Choroid plexus epithelial cell (primary cell): Measurements from ENCODE around the gene AIRE.
A peak's percentile ranks its signal among the peaks of the same experiment; 100 is the strongest.

ENCODE experiments used
- DNase-seq: peaks from one replicate; pipeline ENCODE4 v3.0.0-alpha.2; 2010; ENCODE audit warnings: low read depth
- H3K4me3 ChIP-seq: 2 replicates; pipeline ENCODE4 v1.5.1; 2011; ENCODE audit warnings: low read depth, mild to moderate bottlenecking, control low read depth, low read length, moderate library complexity
- TF ChIP-seq, protein P1 (sequence below): conservative IDR thresholded peaks from 2 replicates; pipeline ENCODE4 v1.5.1; 2011; ENCODE audit warnings: low read depth, mild to moderate bottlenecking, control low read depth, inconsistent platforms, low read length, moderate library complexity

Gene AIRE

DNA sequence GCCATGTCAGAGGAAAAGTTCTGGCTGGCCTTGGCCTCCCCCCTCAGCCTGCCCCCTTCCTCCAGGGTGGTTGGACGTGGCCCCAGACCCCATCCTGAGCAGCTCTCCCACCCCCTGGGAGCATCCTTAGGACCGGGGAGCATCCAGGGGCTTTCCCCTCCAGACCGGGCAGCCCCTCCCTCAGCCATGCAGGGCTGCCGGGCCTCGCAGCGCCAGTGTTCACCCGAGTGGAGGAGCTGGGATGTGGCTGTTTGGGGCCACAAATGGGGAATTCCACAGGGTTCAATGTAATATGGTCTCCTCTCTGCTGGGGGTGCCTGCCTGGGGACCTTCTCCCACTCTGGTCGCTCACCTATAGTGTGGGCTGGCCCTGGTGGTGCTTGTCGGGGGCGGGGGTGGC is 10.0 kb downstream of the AIRE start:
- TF ChIP-seq, protein P1, sequence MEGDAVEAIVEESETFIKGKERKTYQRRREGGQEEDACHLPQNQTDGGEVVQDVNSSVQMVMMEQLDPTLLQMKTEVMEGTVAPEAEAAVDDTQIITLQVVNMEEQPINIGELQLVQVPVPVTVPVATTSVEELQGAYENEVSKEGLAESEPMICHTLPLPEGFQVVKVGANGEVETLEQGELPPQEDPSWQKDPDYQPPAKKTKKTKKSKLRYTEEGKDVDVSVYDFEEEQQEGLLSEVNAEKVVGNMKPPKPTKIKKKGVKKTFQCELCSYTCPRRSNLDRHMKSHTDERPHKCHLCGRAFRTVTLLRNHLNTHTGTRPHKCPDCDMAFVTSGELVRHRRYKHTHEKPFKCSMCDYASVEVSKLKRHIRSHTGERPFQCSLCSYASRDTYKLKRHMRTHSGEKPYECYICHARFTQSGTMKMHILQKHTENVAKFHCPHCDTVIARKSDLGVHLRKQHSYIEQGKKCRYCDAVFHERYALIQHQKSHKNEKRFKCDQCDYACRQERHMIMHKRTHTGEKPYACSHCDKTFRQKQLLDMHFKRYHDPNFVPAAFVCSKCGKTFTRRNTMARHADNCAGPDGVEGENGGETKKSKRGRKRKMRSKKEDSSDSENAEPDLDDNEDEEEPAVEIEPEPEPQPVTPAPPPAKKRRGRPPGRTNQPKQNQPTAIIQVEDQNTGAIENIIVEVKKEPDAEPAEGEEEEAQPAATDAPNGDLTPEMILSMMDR = no peak
- no peak for DNase-seq

DNA sequence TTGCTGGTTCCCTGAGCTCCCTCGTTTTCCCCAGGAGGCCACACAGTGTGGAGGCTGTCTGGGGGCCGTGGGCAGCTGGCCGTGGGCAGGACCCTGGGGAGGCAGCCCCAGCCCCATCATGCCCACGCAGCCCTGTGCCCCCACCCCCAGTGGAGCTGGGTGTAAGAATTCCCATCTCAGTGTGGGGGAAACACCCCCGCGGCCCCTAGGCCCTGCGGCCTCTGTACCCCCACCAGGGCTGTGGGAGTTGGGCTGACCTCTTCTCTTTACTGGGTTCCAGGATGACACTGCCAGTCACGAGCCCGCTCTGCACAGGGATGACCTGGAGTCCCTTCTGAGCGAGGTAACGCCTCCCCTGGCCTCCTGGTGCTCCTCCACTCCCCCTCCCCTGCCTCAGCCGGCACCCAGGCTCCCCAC is 10.4 kb downstream of the AIRE start:
- H3K4me3 ChIP-seq = no peak overlapping the region
- TF ChIP-seq, protein P1 = no peak
- no peak for DNase-seq

More for the DNA sequence above, 10.0 kb downstream of the AIRE start:
- H3K4me3 ChIP-seq = no peak overlapping the region

DNA sequence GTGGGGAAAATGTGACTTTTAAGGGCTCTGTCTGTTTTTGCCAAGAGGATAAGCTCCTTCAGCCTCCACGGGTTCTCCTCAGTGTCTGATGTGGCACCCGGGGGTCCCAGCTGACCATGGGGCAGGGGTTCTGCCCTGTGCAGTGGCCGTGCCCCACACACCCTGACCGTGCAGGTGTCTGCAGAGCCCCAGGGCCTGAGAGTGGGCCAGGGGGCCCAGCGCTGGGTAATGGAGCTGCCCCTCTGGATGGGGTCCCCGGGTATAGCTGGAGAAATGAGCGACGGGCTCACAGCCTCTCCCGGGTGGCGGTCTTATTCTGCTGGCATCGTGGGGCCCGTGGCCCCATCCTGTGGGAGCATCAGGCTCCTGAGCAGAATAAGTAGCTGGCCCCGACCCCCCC is 11.2 kb downstream of the AIRE start:
- no peak overlapping the region for H3K4me3 ChIP-seq
- TF ChIP-seq, protein P1 = no peak
- no peak for DNase-seq

DNA sequence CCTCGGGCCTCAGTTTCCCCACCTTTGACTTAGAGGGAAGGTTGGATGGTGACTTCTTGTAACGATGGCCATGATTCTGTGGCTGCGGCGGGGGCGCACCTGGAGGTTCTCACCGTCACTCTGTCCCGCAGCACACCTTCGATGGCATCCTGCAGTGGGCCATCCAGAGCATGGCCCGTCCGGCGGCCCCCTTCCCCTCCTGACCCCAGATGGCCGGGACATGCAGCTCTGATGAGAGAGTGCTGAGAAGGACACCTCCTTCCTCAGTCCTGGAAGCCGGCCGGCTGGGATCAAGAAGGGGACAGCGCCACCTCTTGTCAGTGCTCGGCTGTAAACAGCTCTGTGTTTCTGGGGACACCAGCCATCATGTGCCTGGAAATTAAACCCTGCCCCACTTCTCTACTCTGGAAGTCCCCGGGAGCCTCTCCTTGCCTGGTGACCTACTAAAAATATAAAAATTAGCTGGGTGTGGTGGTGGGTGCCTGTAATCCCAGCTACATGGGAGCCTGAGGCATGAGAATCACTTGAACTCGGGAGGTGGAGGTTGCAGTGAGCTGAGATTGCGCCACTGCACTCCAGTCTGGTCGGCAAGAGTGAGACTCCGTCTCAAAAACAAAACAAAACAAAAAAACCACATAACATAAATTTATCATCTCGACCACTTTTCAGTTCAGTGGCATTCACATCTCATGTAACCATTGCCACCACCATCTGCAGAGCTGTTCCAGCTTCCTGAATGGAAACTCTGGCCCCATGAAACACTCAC is 12.0 kb downstream of the AIRE start:
- TF ChIP-seq, protein P1 = peak; percentile 83
- peak; percentile 88 for DNase-seq
- no peak overlapping the region for H3K4me3 ChIP-seq

DNA sequence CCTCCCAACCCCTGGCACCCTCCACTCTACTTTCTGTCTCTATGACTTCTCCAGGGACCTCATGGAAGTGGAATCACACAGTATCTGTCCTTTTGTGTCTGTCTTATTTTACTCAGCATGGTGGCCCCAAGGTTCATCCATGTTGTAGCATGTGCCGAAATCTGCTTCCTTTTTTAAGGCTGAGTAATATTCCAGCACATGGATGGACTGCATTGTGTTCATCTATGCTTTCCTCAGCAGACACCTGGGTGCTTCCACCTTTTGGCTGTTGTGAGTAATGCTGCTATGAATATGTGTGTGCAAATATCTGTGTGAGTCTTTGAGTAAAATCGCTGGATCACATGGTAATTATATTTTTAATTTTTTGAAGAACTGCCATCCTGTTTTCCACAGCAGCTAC is 12.6 kb downstream of the AIRE start:
- H3K4me3 ChIP-seq = no peak overlapping the region
- TF ChIP-seq, protein P1 = peak; percentile 44
- DNase-seq = peak; percentile 34

DNA sequence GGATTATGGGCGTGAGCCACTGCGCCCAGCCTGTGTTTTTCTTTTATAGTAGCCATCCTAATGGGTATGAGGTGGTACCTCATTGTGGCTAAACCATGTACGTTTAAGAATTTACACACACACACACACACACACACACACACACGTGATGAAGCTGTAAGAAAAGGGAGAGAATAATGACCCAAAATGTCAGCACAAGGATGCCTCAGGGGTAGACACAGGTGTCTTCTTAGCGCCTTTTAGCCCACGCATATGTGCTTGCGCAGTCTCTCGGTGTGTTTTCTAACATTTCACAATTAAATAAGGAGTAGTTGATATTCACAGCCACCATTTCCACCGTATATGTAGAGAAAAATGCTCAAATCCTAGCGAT is 13.4 kb downstream of the AIRE start:
- peak overlapping the region; percentile 74 for H3K4me3 ChIP-seq
- peak; percentile 40 for DNase-seq
- TF ChIP-seq, protein P1 = no peak

DNA sequence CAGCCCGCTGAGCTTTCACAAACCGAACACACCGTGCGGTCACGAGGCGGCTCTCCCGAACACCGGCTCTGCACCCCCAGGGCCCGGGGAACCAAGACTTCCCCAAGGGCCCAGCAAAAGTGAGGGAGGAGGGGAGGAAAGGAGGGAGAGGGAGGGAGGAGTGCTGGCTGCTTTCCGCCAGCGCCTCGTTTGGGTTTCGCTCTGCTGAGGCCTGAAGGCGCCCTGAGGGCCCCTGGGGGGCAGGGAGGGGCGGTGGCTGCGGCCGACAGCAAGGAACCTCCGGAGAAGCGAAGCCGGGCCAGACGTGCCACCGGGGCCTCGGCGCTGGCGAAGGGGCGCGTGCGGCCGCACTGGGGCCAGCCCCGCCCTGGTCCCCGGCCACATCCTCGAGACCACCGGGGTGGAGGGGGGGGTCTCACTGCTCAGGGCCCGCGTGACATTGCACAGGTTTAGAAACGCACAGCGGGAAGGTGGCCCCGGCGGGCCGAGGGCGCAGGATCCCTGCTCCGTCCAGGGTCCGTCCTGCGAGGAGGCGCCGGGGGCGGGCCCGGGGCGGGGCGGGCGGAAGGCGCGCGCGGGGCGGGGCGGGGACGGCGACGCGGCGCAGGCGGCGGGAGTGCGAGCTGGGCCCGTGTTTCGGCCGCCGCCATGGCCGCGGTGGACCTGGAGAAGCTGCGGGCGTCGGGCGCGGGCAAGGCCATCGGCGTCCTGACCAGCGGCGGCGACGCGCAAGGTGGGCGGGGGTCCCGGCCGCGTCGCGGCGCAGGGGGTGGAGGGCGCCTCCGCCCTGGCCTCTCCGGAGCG is 14.0 kb downstream of the AIRE start, which contains the start of gene PFKL:
TSS of gene PFKL (plus strand) at position 596 of the 804 bp plus-strand sequence. CDS start at position 649, 53 bp downstream.
- DNase-seq = peak; percentile 43
- TF ChIP-seq, protein P1 = no peak
- peak within 1 kb of the TSS; percentile 74 for H3K4me3 ChIP-seq
